ENCODE results near the gene MLC1.

The MLC1 gene

DNA sequence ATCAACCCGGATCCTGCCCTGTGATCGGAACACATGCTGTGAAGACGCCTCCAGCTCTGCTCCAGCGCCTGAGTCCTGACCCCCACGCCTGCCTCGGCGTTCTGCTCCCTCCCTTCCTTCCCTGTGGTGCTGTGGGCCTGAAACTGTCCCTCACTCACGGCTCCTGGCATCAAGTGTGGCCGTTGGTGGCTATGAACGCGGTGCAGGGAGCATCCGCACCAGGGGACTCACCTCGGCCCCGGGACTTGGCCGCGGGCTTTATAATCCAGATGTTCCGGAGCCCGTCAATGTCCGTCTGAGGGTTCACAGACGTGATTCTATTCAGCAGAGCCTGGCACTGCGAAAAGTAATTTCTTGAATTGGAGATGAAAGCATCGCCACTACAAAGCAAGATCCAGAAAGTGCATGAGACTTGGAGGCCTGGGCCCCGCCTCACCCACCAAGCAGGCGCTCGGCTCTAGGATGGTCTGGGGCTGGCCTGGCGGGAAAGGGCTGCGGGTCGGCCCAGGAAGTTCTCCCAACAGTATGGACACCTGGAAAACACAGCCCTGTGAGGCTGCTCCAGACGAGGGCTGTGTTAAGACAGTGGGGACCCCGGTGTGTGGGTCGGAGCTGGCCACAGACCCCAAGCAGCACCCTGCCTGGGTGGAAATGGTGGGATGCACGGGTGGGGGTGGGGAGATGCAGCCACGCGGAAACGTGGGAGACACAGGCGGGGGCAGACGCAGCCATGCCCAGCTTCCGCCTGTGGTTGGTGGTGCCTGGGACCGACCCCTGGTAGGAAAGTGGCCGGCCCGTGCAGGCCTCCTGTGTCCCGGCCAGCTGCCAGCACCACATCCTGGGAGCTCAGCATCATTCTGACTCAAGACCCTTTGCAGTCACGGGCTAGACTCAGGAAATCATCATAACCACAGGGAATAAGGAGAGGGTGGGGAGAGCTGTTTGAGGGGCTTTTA is 50.8 kb downstream of the MLC1 start:
- no peak for DNase-seq

DNA sequence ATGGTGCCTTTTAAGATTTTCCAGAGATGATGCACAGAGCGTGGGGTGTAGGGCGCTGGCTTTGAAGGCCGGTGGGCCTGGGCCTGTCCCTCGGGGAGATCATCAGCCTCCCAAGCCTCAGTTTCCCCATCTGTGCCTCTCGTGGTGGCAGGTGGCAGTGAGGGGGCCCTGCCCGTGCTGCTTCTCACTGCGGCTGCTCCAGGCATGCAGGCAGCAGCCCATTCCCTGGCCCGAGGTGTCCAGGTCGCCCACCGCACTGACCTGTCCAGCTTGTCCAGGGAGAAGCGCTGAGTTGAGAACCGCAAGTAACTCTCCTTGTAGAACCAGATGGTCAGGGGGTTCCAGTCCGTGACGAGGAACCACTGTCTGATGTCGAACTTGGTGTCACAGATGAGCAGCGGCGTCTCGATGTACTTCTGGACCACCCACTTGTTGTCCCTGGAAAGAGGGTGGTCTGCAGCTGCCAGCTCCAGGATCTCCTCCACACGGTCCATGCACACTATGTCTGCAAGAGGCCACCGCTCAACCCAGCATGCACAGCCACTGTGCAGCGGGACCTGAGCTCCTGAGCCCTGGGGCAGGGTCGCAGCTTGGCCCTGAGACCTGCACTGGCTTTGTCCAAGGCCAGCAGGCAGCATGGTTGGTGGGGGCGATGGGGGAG is 52.2 kb downstream of the MLC1 start:
- no peak for DNase-seq

DNA sequence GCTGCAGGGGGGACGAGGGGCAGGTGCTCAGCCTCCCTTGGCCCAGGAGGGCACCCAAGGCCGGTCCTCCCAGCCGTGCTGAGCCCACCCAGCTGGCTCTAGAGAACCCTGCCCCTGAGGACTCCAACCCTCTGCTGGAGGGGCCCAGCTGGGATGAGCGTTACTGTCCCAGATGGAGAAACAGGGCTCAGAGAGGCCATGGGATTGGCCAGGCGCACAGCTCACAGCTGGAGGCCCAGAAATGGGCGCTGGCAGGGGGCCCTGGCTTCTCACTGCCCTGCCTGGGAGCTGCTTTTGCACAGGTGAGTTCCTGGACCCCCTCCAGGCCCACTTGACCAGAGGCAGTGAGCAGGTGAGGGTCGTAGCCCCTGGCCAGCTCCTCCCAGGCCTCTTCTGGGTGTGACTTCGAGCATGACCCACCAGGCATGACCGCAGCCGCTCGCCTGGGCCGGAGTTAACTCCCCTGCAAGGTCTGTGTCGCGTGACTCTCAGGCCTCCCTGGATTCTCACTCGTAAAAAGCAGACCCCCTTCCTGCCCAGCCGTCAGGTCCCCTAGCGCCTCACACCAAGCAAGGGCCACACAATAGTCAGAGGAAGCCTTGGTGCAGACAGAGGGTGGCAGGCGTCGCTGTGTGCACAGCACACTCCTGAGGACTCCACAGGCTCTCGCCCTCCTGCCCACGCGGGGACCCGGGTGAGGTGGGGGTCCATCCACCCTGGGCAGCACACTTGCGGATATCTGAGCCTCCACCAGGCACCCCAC is 52.9 kb downstream of the MLC1 start:
- DNase-seq, result no peak

DNA sequence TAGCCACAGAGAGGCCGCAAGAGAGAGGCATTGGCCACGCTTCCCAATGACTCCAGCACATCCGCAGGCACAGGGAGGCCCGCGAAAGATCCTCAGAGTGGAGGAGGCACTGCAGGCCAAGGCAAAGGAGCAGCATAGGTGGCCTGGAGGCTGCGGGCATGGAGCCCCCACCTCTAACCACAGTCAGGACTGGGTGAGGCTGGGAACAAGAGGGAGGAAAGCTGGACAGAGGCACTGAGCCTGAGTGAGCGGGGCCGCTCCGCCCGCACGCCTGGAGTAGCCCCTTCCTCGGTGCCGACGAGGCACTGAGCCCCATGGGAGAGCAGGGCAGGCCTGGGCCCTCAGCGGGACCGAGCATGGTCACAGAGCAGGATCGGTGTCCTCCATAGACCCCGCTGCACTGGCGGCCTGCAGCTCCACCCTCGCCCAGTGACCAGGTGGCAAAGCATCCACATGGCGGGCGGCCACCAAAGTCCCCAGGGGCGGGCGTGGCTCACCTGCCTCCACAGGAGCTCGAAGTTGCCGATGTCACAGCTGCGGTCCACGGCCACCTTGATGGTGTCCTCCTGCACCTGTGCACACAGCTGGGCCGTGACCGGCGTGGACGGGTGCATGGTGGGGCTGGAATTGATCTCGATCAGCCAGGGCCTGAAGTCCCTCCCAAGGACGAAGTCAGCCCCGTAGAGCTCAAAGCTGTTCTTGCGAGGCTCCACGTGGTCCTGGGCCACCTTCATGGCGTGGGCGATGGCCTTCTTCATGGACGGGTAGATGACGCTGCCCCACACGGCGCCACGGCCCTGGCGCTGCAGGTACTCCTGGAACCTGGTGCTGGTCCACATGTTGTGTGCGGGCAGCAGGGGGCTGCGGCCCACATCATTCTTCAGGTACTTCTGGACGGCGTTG is 53.8 kb downstream of the MLC1 start:
- DNase-seq, result no peak

DNA sequence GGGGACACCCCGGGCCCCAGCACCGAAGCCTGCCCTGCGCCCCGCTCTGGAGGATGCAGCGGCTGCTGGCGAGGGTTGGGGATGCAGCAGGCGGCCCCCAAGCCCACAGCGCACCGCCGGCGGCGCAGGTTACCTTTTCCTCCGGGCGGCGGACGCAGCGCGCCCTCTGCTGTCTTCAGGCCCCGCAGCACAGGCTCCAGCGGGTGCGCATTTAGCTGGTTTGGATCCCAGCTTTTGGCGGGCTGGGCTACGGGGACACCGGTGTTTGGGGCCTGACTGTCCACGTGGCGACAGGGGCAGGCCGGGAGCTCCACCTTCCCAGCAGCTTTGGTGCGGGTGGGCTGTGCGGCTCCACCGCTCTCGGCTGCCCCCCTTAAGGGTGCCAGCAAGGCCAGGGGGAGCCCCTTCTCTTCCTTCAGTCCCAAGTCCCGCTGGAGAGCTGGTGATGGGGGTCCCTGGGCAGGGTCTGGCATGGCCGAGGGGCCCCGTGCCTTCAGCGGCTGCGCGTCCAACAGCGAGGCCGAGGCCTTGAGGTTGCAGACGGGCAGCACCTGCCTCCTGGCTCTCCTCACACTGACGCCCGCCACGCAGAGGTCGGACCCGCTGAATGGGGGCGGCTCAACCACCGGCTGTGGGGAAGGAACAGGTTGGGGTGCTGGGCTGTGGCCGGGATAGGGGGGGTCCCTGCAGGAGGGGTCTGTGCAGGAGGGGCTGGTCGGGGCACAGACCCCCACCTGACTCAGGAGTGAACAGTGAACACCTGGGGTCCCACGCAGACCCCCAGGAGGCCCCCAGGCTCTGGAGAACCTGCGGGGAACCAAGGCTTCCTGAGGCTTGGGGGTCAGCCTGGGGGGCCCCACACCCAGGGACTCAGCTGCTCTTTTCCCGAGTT is 54.7 kb downstream of the MLC1 start:
- DNase-seq, result peak; percentile 74

DNA sequence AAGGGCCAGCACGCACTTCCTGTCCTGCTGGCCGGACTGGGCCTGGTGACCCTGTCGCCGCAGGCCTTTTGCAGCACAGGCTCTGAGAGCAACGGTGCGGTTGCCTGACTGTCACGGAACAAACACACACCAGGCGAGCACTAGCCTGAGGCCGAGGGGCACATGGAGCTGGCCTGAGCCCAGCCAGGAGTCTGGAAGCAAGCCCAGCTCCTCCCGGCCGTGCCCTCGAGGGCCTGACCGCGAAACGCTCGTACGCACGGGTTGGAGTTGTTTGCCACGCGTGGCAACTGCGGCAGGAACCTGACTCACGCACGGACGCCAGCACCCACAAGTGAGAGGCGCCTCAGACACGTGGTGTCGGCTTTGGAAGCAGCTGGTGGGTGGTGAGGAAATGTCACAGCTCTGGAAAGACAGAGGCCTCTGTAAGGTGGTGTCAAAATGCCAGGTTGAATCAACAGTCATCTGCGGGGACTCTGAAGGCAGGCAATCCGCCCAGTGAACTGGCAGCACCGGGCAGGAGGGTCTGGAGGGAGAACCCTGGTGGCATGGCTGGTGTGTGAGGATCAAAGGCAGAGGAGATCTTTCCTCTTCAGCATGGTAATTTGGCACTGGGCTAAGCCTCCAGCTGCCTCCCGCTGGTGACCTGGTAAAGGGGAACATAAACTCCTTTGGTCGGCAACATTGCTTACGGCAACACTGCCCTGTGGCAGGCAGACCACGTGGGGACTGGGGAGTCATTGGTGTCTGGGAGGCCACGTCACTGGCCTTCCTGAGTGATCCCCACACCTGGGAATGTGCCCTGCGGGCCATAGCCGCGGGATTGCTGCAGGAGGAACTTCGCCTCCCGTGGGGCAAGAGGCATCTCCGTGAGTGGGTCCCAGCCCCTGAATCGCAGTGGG is 57.3 kb downstream of the MLC1 start:
- DNase-seq, result peak; percentile 42

DNA sequence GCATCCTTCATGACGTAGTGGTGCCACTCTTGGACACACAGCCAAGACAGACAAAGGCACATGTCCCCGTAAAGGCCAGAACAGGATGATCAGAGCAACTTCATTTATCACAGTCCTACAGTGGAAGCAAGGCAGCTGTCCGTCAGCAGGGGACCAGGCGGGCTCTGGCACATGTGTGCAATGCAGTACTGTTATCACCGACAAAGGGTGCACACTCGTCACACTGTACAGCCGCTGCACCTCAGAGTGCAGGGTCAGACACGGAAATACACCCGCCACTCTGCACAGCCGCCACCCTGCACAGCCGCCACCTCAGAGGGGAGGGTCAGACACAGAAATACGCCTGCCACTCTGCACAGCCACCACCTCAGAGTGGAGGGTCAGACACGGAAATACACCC is 59.2 kb downstream of the MLC1 start:
- no peak for DNase-seq

DNA sequence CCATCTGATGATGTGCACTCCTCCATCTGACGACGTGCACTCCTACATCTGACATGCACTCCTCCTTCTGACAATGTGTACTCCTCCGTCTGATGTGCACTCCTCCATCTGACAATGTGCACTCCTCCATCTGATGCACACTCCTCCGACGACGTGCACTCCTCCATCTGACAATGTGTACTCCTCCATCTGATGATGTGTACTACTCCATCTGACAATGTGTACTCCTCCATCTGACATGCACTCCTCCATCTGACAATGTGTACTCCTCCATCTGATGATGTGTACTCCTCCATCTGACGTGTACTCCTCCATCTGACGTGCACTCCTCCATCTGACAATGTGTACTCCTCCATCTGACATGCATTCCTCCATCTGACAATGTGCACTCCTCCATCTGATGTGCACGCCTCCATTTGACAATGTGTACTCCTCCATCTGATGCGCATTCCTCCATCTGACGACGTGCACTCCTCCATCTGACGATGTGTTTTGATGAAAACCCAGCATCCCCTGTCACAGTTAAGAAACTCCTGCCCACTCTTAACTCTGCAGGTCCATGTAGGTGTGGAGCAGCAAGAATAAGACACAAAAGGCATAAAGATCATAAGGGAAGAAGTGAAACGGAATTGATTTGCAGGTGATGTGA is 62.9 kb downstream of the MLC1 start:
- DNase-seq, result no peak

DNA sequence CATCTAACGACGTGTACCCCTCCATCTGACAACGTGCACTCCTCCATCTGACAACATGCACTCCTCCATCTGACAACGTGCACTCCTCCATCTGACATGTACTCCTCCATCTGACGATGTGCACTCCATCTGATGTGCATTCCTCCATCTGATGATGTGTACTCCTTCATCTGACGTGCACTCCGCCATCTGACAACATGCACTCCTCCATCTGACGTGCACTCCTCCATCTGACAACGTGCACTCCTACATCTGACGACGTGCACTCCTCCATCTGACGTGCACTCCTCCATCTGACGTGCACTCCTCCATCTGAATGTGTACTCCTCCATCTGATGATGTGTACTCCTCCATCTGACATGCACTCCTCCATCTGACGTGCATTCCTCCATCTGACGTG is 64.6 kb downstream of the MLC1 start:
- no peak for DNase-seq

DNA sequence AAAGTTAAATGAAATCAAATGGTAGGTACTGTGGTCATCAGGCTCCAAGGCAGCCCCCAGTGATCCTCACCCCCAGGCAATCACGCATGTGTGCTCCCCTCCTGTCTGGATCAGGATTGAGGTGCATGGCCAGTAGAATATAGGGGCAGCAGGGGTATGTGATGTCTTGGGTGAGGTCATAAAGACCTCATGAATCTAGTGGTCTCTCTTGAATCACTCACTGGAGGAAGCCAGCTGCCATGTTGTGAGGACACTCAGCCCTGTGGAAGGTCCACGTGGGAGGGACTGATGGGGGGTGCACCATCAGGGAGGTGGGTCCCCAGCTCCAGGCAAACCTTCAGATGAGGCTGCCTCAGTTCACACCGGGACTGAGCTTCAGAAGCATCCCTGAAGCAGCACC is 65.9 kb downstream of the MLC1 start:
- DNase-seq, result no peak

DNA sequence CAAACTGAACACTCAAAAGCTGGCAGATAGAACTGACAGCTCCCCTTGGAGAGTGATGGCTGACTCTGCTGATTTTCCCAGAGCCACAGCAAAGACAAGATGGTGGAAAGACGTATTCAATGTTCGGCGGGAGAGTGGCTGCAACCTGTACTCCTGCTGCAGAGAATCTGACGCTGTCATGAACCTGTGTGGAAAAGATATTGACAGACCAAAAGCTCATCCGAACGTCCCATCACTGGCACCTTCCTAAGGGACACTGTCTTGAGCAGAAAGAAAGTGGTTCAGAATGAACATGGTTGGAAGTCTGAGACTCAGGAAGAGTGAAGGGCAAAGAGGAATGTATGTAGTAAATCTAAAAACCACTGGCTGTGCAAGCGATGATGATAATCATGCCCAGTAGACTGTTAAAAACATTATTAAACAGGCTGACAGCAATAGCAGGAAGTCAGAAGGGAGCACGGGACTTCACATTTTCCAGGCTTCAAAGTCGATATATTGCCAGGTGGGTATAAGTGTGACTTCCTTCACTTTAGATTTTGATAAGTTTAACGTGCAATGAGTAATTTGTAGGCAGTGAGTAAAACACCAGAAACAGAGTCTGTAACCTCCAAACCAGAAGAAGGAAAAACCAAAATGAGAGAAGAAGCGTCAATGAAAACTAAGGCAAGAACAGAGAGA is 66.5 kb downstream of the MLC1 start:
- DNase-seq, result peak; percentile 62

DNA sequence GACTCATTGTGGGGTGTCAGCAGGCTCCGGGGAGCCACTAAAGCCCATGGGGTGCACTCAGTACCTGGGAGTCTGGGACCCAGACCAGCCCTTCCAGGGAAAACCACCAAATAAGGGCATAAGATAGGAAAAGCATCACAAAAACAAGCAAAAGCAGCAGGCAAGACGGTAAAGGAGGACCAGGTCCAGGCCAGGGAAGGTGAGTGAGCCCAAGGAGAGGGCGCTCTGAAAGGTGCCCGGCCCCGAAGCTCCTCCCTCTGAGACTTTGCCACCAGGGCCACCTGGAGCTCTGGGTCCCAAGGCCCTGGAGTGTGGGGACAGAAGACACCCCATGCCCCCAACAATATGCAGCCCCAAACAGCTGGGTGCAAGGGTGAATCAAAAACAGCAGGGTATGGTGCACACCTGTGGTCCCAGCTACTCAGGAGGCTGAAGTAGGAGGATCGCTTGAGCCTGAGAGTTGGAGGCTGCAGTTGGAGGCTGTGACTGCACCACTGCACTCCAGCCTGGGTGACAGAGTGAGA is 67.5 kb downstream of the MLC1 start:
- DNase-seq, result no peak

DNA sequence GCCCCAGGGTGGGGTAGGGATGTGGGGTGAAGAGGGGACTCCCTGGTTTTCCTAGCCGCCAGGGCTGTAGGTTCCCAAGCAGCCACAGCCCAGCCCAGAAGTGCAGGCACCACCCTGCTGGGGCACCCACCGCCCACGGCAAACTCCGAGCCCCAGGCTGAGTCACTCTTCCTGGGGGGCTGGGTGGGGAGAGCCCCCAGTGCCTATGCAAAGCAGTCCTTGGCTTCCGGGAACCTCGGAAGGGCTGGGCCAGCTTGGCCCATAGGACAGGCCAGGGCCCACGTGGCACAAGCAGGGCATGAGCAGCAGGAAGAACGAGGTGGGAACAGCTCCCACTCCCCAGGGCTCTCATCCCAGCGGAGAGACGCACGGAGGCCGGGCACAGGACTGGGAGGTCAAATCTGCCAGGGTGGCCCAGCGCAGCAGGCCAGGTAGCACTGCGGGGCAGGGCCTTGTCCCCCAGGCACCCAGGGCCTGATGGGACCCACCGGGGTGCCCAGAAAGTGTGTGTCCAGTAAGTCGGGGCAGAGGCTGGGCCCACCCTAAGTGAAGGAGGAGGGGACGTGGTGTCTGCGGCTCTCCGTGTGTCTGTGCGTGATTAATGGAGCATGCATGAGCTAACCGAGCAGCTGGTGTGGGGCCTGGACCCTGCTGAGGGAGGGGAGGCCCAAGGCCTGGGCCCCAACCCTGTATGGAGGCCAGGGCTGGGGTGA is 68.1 kb downstream of the MLC1 start:
- DNase-seq, result peak; percentile 19

DNA sequence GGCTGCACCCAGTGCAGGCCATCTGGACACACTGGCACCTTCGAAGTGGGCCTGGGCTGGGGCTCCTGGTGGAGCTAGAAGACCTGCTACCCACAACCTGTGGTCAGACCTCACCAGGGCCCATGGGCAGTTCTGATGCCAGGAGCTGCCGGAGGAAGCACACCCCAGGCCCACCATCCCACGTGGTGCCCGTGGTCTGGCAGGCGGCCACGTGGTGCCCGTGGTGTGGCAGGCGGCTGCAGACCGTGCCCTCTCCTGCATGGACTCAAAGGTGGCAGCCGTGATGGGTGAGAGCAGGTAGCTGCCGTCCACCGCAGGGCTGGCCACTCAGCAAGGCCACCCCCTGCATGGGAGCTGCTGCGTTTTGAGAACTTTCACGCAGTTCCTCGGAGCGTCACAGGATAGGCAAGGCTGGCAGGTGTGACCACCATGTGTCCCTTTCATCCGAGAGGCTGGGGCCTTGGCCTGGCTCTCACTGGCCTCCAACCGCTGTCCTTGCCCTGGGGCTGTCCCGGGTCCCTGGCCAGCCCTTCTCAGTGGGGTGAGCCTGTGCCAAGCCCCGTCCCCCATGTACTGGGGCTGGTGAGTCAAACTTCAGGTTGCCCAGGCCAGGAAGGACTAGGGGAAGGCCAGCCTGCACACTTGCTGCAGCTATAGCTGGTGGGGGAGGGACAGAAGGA is 68.8 kb downstream of the MLC1 start:
- no peak for DNase-seq

DNA sequence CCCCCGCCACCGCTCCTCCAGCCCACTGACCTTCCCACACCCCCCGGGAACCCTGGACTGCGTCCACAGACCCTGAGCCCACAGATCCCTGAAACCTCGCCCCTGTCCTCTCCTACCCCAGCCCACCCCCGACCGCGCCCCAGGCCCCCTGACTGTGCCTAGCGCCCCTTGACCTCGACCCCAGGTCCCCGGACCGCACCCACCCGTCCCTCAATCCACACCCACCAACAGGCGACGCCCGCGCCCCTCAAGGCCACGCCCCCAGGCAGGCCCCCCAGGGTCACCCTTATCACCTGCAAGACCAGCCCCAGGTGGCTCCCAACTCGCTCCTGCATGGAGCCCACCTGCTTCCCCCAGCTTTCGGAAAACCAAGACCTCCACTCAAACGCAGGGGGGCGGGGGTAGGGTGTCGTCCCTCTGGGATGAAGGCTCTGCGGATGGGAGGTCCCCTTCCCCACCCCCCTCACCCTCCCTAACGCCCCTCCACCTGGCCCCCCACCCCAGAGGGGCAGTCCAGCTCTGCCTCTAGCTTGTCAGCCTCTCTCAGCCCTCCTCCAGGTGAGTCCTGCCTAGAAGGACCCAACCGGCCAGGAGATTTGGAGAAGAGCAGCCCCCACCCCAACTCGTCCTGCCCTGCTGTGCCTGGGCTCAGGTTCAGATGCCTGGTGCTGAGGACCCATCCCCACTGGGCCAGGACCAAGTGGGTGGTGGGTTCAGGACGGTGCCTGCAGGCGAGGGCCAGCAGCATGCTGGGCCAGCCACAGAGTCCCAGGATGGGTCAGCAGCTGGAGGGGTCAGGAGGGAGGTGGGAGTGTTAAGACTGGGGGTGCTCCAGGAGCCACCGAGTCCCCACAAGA is 69.5 kb downstream of the MLC1 start:
- DNase-seq, result no peak

DNA sequence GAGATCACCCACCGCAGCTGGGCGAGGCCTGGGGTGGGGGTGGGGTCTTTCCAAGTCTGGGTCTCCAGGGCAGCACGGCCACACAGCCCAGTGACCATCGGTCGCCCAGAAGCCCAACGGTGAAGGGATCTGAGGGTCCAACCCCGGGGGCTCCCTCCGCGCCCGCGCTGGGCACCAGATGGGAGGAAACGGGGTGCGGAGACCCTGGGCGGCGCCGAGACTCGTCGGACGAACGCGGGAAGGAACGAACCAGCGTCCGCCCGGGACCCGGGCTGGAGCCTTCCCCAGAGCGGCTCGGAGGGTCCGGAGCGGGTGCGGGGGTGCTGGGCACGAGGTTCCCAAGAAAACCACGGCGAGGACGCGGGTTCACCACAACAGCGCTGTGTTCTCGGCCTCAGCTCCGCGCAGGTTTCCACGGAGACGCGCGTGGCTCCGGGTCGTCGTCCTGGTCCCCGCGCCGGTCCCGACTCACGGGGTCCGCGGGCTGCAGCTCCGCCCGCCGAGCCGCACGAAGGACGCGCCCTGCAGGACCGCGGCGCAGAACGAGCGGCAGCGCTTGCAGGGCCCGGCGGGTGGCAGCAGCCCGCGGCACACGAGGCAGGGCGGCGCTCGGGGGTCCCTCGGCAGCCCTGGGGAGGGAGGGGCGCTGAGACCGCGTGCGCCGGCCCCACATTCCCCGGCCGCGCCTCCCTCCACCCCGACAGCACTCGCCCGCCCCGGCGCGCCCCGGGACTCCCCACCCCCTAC is 70.4 kb downstream of the MLC1 start:
- no peak for DNase-seq

All from central memory CD4-positive, alpha-beta T cell (primary cell).